ENCODE data around the gene SRRM1. TPM values are rescaled to one million over a fixed set of nuclear protein-coding genes. Genes with fewer than 3 reads are reported as not detected.
"Not testable (repeated sequence)": the region's sequence is repeated elsewhere in the genome, so short reads cannot be mapped to it uniquely, and the experiment has no call there.

The SRRM1 gene
- total RNA-seq, 1 donor: 74.3 TPM

GRCh38 chr1:24673341-24673740 is 30.2 kb downstream of the SRRM1 start:
- TF ChIP-seq, protein P1, sequence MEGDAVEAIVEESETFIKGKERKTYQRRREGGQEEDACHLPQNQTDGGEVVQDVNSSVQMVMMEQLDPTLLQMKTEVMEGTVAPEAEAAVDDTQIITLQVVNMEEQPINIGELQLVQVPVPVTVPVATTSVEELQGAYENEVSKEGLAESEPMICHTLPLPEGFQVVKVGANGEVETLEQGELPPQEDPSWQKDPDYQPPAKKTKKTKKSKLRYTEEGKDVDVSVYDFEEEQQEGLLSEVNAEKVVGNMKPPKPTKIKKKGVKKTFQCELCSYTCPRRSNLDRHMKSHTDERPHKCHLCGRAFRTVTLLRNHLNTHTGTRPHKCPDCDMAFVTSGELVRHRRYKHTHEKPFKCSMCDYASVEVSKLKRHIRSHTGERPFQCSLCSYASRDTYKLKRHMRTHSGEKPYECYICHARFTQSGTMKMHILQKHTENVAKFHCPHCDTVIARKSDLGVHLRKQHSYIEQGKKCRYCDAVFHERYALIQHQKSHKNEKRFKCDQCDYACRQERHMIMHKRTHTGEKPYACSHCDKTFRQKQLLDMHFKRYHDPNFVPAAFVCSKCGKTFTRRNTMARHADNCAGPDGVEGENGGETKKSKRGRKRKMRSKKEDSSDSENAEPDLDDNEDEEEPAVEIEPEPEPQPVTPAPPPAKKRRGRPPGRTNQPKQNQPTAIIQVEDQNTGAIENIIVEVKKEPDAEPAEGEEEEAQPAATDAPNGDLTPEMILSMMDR (IDR thresholded peaks at IDR 0.05; ENCODE audit: insufficient read depth, low read length): no peak
- no peak overlapping the region for H3K4me3 ChIP-seq (ENCODE audit: low read depth, low read length)
- no peak for DNase-seq (ENCODE audit: low read depth)

GRCh38 chr1:24678421-24678820 is 35.3 kb downstream of the SRRM1 start:
- peak; percentile 21 for DNase-seq (ENCODE audit: low read depth)
- H3K4me3 ChIP-seq (ENCODE audit: low read depth, low read length): not testable (repeated sequence)

GRCh38 chr1:24679725-24680124 is 36.6 kb downstream of the SRRM1 start:
- H3K4me3 ChIP-seq (ENCODE audit: low read depth, low read length): no peak overlapping the region

GRCh38 chr1:24683713-24684162 is 40.6 kb downstream of the SRRM1 start:
- H3K4me3 ChIP-seq (ENCODE audit: low read depth, low read length): no peak overlapping the region
- DNase-seq (ENCODE audit: low read depth): peak; percentile 97
- TF ChIP-seq, protein P1 (IDR thresholded peaks at IDR 0.05; ENCODE audit: insufficient read depth, low read length): peak; percentile 3

More at GRCh38 chr1:24679725-24680124, 36.6 kb downstream of the SRRM1 start:
- TF ChIP-seq, protein P1 (IDR thresholded peaks at IDR 0.05; ENCODE audit: insufficient read depth, low read length): no peak
- no peak for DNase-seq (ENCODE audit: low read depth)

GRCh38 chr1:24688033-24688432 is 44.9 kb downstream of the SRRM1 start:
- H3K4me3 ChIP-seq (ENCODE audit: low read depth, low read length): no peak overlapping the region
- TF ChIP-seq, protein P1 (IDR thresholded peaks at IDR 0.05; ENCODE audit: insufficient read depth, low read length): no peak
- DNase-seq (ENCODE audit: low read depth): no peak

- TF ChIP-seq, protein P1 (IDR thresholded peaks at IDR 0.05; ENCODE audit: insufficient read depth, low read length): peak; percentile 91
- DNase-seq (ENCODE audit: low read depth): peak; percentile 76
- H3K4me3 ChIP-seq (ENCODE audit: low read depth, low read length): no peak overlapping the region
Observed at GRCh38 chr1:24688621-24689195, 45.6 kb downstream of the SRRM1 start.

- H3K4me3 ChIP-seq (ENCODE audit: low read depth, low read length): no peak overlapping the region
- DNase-seq (ENCODE audit: low read depth): no peak
- TF ChIP-seq, protein P1 (IDR thresholded peaks at IDR 0.05; ENCODE audit: insufficient read depth, low read length): no peak
Observed at GRCh38 chr1:24691051-24691450, 47.9 kb downstream of the SRRM1 start.
